ENCODE results near the gene ANKRD35. TPM values are rescaled to one million over a fixed set of nuclear protein-coding genes. Genes with fewer than 3 reads are reported as not detected.

The ANKRD35 gene
- total RNA-seq, 1 experiment from 2014 or later, result 2.7 TPM

DNA sequence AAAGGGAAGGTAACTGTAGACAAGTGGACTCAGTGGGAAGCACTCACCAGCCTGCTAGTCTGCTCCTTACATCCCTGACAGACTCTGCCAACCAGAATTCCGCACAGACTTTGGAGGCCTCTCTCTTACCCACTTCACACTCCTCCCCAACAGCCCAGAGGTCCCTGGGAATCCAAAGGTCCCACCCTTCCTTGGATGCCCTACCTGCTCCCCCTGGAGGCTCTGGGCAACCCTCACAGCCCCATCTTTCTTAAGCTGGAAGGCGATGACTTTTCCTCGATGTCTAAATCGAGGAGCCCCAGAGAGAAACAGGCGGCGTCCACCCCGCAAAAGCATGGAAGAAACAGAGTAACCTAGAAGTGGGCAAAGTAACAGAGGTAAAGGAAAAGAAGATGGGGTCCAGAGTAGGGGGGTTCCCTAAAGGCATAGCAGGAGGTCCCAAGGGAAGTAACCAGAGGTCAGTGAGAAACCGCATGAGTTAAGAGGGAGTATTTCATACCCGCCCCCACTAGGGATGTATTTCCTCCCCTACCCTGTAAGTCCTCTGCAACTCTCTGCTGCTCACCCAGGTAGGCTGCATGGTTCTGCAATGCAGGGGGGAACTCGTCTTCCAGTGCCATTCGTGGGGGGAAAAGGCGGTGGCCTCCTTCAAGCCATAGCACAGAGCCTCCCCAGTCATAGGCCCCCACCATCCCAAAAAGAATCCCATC is 15.8 kb upstream of the ANKRD35 start:
- no peak for TF ChIP-seq CREB1 (CRISPR knock-in tag; IDR thresholded peaks at IDR 0.05)
- TF ChIP-seq RELA (CRISPR knock-in tag; IDR thresholded peaks at IDR 0.05; ENCODE audit: borderline replicate concordance), result no peak
- no peak for TF ChIP-seq JAZF1 (CRISPR knock-in tag; IDR thresholded peaks at IDR 0.05)
- TF ChIP-seq, protein P1, sequence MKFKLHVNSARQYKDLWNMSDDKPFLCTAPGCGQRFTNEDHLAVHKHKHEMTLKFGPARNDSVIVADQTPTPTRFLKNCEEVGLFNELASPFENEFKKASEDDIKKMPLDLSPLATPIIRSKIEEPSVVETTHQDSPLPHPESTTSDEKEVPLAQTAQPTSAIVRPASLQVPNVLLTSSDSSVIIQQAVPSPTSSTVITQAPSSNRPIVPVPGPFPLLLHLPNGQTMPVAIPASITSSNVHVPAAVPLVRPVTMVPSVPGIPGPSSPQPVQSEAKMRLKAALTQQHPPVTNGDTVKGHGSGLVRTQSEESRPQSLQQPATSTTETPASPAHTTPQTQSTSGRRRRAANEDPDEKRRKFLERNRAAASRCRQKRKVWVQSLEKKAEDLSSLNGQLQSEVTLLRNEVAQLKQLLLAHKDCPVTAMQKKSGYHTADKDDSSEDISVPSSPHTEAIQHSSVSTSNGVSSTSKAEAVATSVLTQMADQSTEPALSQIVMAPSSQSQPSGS (CRISPR knock-in tag; IDR thresholded peaks at IDR 0.05; ENCODE audit: borderline replicate concordance, low read depth), result no peak
- TF ChIP-seq RORB (CRISPR knock-in tag; IDR thresholded peaks at IDR 0.05), result no peak
- TF ChIP-seq ZNF138 (CRISPR knock-in tag; conservative IDR thresholded peaks at IDR 0.05), result no peak
- TF ChIP-seq ZBTB21 (CRISPR knock-in tag; IDR thresholded peaks at IDR 0.05; ENCODE audit: borderline replicate concordance), result no peak
- no peak for TF ChIP-seq JUN (CRISPR knock-in tag; IDR thresholded peaks at IDR 0.05)
- no peak for TF ChIP-seq ETV6 (CRISPR knock-in tag; IDR thresholded peaks at IDR 0.05)
- no peak for TF ChIP-seq MYBL2 (CRISPR knock-in tag; IDR thresholded peaks at IDR 0.05)
- no peak for TF ChIP-seq PRRX2 (CRISPR knock-in tag; IDR thresholded peaks at IDR 0.05)
- no peak for TF ChIP-seq NR3C1 (CRISPR knock-in tag; conservative IDR thresholded peaks at IDR 0.05; ENCODE audit: low read depth)
- no peak for TF ChIP-seq GABPB1 (CRISPR knock-in tag; IDR thresholded peaks at IDR 0.05)
- TF ChIP-seq SMAD4 (CRISPR knock-in tag; IDR thresholded peaks at IDR 0.05), result no peak
- no peak for TF ChIP-seq E2F5 (CRISPR knock-in tag; IDR thresholded peaks at IDR 0.05)
- TF ChIP-seq ZNF232 (CRISPR knock-in tag; IDR thresholded peaks at IDR 0.05), result no peak
- TF ChIP-seq, protein P2, sequence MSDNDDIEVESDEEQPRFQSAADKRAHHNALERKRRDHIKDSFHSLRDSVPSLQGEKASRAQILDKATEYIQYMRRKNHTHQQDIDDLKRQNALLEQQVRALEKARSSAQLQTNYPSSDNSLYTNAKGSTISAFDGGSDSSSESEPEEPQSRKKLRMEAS (CRISPR knock-in tag; IDR thresholded peaks at IDR 0.05), result no peak
- TF ChIP-seq CDX4 (CRISPR knock-in tag; IDR thresholded peaks at IDR 0.05; ENCODE audit: borderline replicate concordance), result no peak
- no peak for TF ChIP-seq ATF3 (CRISPR knock-in tag; conservative IDR thresholded peaks at IDR 0.05)
- TF ChIP-seq NR2C2 (CRISPR knock-in tag; IDR thresholded peaks at IDR 0.05), result no peak
- H3K27ac Mint-ChIP-seq, result no peak overlapping the region
- H3K9me3 Mint-ChIP-seq, result no peaks in the 10 kb centered on the region
- peaks cover 14% of the 10 kb centered on the region for H3K27me3 Mint-ChIP-seq (ENCODE audit: low read depth)
- peak; percentile 90 for ATAC-seq
- peak; percentile 37 for DNase-seq (ENCODE audit: low spot score)
- no peak overlapping the region for H3K4me3 Mint-ChIP-seq
- ChIA-PET POLR2A (no interaction called here), CTCF (interaction anchor here (0.6 to 2.9 kb wide), 11 partner anchors 8 to 136 kb away, joined by 3 to 31 read pairs (median 4); partner anchors contain the start of genes ANKRD34A, ANKRD35, ITGA10 and NUDT17)
- H3K4me1 Mint-ChIP-seq, result no peaks in the 10 kb centered on the region
- no peaks in the 10 kb centered on the region for H3K36me3 Mint-ChIP-seq

DNA sequence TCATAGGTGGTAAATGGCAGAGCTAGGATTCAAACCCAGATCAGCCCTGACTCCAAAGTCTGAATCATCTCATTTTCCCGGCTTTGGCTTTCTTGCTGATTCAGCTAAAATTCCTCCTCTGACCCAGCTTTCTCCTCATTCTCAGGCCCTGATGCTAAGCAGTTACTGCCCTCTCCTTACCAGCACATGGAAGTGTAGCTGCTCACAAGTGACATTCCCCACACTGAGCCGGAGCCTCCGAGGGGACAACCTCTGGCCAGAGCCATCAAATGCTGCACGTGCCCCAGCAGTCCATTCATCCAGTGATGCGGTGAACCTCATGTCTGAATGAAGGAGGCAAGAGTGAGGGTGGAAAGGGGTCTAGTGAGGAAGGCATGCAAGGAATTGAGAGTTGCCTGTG is 13.1 kb upstream of the ANKRD35 start:
- H3K4me3 Mint-ChIP-seq, result no peak overlapping the region

More for the DNA sequence above, 13.1 kb upstream of the ANKRD35 start:
- ChIA-PET CTCF (interaction anchor here (1.4 kb wide), 1 partner anchor 53 kb away, joined by 3 read pairs; the partner anchor contains the start of gene NUDT17), POLR2A (no interaction called here)
- DNase-seq (ENCODE audit: low spot score), result no peak
- TF ChIP-seq CDX4 (CRISPR knock-in tag; IDR thresholded peaks at IDR 0.05; ENCODE audit: borderline replicate concordance) (no peak), ZNF263 (CRISPR knock-in tag; IDR thresholded peaks at IDR 0.05; ENCODE audit: low read depth) (no peak), ZSCAN18 (CRISPR knock-in tag; IDR thresholded peaks at IDR 0.05) (no peak)
- TF ChIP-seq, protein P3, sequence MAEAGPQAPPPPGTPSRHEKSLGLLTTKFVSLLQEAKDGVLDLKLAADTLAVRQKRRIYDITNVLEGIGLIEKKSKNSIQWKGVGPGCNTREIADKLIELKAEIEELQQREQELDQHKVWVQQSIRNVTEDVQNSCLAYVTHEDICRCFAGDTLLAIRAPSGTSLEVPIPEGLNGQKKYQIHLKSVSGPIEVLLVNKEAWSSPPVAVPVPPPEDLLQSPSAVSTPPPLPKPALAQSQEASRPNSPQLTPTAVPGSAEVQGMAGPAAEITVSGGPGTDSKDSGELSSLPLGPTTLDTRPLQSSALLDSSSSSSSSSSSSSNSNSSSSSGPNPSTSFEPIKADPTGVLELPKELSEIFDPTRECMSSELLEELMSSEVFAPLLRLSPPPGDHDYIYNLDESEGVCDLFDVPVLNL (CRISPR knock-in tag; IDR thresholded peaks at IDR 0.05; ENCODE audit: borderline replicate concordance, low read depth), result no peak
- TF ChIP-seq, protein P4, sequence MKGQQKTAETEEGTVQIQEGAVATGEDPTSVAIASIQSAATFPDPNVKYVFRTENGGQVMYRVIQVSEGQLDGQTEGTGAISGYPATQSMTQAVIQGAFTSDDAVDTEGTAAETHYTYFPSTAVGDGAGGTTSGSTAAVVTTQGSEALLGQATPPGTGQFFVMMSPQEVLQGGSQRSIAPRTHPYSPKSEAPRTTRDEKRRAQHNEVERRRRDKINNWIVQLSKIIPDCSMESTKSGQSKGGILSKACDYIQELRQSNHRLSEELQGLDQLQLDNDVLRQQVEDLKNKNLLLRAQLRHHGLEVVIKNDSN (CRISPR knock-in tag; IDR thresholded peaks at IDR 0.05), result no peak
- Mint-ChIP-seq H3K27me3 (ENCODE audit: low read depth) (peaks cover 25% of the 10 kb centered on the region), H3K36me3 (no peaks in the 10 kb centered on the region), H3K4me1 (no peaks in the 10 kb centered on the region), H3K9me3 (no peaks in the 10 kb centered on the region), H3K27ac (no peak overlapping the region)
- no peak for ATAC-seq

All from WTC11 (cell line).